D721Med (cell line): Measurements from ENCODE around the gene TSN.
"Not testable (repeated sequence)": the region's sequence is repeated elsewhere in the genome, so short reads cannot be mapped to it uniquely, and the experiment has no call there.

Experiments used
- DNase-seq: peaks from one replicate; pipeline ENCODE4 v3.0.0; 2011; ENCODE audit warnings: low spot score; ENCODE audit not compliant: insufficient read length
- FAIRE-seq: peaks from 2 replicates; lab custom pipeline; 2011; peaks lifted over from hg19 to GRCh38; lab: Jason Lieb, UNC
- TF ChIP-seq, protein P1 (sequence below): IDR thresholded peaks from 2 replicates; pipeline ENCODE4 v1.5.1; 2012; ENCODE audit warnings: mild to moderate bottlenecking, control low read depth; ENCODE audit not compliant: insufficient read depth; ENCODE audit errors: missing control alignments

The TSN gene

DNA sequence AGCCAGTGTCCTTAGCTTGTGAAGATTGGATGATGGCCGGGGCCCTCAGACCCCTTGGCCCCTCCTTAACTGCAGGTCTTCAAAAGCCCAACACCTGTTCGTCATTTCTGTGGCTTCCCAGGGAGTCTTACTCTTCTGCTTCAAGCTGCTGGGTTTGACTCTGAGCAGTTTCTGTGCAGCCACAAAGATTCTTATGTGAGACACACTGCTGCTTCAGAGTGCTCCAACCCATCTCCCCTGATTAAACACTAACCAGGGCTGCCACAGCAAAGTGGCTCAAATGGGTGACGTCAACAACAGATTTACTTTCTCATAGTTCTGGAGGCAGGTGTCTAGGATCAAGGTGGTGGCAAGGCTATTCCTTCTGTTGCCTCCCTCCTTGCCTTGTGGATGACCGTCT lies 40.8 kb downstream of the TSN start:
- DNase-seq (no peak), FAIRE-seq (no peak)
- TF ChIP-seq, protein P1, sequence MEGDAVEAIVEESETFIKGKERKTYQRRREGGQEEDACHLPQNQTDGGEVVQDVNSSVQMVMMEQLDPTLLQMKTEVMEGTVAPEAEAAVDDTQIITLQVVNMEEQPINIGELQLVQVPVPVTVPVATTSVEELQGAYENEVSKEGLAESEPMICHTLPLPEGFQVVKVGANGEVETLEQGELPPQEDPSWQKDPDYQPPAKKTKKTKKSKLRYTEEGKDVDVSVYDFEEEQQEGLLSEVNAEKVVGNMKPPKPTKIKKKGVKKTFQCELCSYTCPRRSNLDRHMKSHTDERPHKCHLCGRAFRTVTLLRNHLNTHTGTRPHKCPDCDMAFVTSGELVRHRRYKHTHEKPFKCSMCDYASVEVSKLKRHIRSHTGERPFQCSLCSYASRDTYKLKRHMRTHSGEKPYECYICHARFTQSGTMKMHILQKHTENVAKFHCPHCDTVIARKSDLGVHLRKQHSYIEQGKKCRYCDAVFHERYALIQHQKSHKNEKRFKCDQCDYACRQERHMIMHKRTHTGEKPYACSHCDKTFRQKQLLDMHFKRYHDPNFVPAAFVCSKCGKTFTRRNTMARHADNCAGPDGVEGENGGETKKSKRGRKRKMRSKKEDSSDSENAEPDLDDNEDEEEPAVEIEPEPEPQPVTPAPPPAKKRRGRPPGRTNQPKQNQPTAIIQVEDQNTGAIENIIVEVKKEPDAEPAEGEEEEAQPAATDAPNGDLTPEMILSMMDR: no peak

DNA sequence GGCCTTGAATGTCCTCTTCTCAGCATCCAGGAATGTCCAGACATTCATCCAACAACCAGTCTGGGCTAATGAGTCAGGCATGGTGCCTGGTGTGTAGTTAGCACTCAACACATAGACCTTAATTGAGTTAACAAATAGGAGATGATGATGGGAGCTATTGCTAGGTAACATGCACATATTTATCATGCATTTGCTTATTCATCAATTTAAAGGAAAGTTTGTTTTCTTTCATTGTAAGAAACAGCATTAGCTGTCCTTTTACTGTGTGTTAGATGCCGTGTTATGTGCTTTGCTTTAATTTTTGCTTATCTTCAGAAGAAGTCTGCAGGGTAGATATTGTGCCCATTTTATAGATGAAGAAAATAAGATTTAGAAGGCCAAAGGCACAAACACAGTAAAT lies 43.2 kb downstream of the TSN start:
- TF ChIP-seq, protein P1: no peak
- DNase-seq (no peak), FAIRE-seq (no peak)

- TF ChIP-seq, protein P1: no peak
- no peak for DNase-seq
Observed at GRCh38 chr2:121801916-121802315, 46.5 kb downstream of the TSN start.

DNA sequence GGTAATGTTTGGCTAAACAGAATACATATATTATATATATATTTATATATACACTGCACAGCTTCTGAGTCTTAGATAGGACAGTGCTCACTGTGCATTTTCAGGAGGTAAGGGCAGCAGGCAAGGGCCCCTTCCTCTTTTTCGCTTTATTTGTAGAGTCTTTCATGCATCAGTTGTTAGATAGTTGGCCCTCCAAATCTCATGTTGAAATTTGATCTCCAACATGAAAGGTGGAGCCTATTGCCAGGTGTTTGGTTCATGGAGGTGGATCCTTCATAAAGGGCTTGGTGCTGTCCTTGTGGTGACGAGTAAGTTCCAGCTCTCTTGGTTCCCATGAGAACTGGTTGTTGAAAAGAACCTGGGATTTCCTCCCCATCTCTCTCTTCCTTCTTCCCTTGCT lies 48.1 kb downstream of the TSN start:
- TF ChIP-seq, protein P1: no peak
- DNase-seq (no peak), FAIRE-seq (no peak)

More at GRCh38 chr2:121801916-121802315, 46.5 kb downstream of the TSN start:
- FAIRE-seq: no peak

DNA sequence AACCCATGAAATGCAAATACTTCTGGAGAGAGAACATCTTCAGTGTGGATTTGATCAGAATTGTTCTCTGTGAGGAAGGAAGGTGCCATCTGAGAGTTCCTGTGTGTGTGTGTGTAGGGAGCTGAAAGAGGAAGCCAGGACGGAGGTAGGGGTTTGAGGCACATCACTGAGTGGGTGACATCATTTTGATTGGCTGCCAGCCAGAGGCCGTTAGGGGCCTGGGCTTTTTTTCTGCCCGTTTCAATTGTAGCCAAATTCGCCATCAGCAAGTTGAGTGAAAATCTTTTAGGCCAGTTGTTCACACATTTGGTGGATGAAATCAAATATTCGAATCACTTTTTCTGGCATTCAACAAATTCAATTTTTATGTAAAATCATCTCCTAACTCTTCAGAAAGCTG lies 48.9 kb downstream of the TSN start:
- no peak for DNase-seq
- no peak for FAIRE-seq
- TF ChIP-seq, protein P1: no peak

DNA sequence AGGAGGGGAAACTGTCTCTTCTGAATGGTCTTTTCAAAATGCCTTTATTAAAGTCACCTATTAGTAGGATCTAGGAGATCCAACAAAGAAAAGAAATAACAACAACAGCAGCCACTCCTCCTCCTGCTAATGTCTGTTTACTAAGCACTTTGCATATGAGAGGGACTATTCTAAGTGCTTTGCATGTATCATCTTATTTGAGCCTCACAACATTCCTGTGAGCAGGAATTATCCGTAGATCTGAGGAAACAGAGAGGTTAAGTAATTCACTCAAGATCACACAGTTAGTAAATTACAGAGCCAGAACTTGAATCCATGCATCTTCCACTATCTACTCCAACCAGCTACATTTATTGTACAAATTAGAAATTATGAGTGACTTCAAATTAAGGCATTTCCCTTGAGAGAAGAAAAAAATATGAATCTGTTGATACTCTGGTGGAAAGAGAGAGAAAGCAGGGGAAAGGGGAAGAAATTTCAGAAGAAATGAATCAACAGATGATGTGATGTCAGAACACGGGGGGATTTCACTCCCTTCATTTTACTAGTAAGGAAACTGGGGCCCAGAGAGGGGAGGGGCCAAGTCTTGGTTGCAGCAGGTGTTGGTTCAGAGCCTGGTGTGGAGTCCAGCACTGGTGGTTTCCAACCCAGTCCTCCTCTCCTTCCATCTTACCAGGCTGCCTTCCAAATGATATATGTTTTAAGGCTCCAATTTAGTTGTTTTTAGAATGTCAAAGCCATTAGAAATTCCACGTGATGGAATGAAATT lies 49.7 kb downstream of the TSN start:
- TF ChIP-seq, protein P1: no peak
- FAIRE-seq: no peak
- no peak for DNase-seq

DNA sequence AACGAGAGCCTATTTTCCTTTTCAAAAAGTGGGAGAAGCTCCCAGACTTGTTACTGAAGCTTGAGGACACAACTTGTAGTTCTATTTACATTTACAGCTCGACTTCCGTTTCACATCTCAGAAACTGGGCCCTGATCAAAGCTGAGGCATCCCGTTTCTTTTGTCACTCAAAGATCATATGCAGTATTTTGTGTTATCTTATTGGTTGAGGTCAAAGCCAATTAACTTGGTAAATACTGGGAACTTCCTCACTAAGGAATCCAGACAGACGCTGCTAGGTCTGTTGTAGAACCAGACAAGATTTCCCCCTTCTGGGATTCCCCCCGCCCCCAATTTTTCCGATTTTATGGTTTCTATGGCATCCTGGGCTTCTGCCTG lies 50.3 kb downstream of the TSN start:
- TF ChIP-seq, protein P1: no peak
- no peak for DNase-seq
- FAIRE-seq: no peak

DNA sequence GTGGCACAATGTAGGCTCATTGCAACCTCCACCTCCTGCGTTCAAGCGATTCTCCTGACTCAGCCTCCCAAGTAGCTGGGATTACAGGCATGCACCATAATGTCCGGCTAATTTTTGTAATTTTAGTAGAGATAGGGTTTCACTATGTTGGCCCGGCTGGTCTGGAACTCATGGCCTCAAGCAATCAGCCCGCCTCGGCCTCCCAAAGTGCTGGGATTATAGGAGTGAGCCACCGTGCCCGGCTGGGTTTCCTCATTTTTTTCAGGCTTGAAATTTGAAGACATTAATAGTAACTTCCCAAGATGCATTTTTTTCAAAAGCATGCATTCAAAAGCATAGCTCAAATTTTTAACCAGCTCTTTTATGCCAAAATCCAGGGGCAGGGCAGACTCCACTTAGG lies 52.3 kb downstream of the TSN start:
- not testable (repeated sequence) for DNase-seq, FAIRE-seq
